ENCODE results near the gene TBC1D8.
A peak's percentile ranks its signal among the peaks of the same experiment; 100 is the strongest.

The TBC1D8 gene

DNA sequence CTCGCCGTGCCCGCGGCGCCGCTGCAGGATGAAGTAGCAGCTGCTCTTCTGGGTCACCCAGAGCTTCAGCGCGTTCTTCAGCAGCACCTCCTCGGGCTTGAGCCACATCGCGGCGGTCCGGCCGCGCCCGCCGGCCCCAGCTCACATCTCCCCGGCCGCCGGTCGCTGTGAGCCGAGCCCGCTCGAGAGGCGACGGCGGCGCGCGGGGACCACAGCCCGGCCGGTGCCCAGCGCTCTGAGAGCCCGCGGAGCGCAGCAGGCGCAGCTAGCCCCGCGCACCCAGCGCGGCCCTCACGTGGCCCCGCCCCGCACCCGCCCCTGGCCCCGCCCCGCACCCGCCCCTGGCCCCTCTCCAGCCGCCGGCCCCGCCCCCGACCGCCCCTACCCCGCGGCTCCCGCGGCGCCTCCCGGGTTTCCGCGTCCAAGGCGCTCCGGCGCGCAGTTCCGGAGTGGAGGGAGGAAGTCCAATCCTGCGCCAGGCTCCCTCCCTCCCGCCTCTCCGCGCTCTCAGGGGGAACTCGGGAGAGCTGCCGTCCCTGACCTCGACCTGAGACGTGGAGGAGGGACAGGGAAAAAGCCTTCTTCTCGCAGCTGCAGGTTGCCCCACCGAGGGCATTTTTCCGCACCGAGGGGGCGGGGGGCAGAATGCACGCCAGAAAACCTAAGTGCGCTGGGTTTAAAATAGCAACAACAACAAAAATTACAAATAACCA, at the start of gene TBC1D8:
TBC1D8 (minus strand) TSS at position 237 of the 713 bp plus-strand sequence; CDS start at position 108, 129 bp downstream.
- peak; percentile 93 for DNase-seq (ENCODE audit: low spot score)
- no peak for TF ChIP-seq CTCF (IDR thresholded peaks at IDR 0.05; ENCODE audit: extremely low read depth, insufficient read depth, missing control alignments)
- in situ Hi-C loops (cut with MboI; ENCODE audit: low pct_unique_long_range_greater_than_20kb, low sequenced_read_pairs, unreplicated experiment): loop anchor here (25.0 kb wide), 1 partner anchor 114 kb away; no protein-coding TSS in a partner anchor

DNA sequence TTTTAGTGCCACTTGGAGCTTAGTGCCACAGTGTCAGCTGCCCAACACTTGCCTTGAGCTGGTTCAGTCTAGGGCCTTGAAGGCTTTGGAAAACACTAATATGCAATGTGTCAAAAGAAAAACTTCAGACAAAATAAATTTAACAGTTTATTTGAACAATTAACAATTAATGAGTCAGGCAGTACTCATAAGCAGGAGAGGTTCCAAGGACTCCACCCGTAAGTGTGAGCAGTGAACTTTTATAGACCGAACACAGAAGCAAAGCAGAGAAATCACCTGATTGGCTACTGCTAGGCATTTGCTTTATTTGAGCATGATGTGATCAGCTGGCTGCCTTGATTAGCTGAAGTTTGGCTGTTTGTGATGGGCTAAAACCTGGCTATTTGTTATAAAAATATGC, 49.5 kb upstream of the TBC1D8 start:
- in situ Hi-C loops (cut with MboI; ENCODE audit: low pct_unique_long_range_greater_than_20kb, low sequenced_read_pairs, unreplicated experiment): no loop called here
- DNase-seq (ENCODE audit: low spot score): no peak
- TF ChIP-seq CTCF (IDR thresholded peaks at IDR 0.05; ENCODE audit: extremely low read depth, insufficient read depth, missing control alignments): no peak

GRCh38 chr2:101199251-101199791, 48.1 kb upstream of the TBC1D8 start:
- in situ Hi-C loops (cut with MboI; ENCODE audit: low pct_unique_long_range_greater_than_20kb, low sequenced_read_pairs, unreplicated experiment): no loop called here
- TF ChIP-seq CTCF (IDR thresholded peaks at IDR 0.05; ENCODE audit: extremely low read depth, insufficient read depth, missing control alignments): no peak
- no peak for DNase-seq (ENCODE audit: low spot score)

- TF ChIP-seq CTCF (IDR thresholded peaks at IDR 0.05; ENCODE audit: extremely low read depth, insufficient read depth, missing control alignments): no peak
- DNase-seq (ENCODE audit: low spot score): no peak
- in situ Hi-C loops (cut with MboI; ENCODE audit: low pct_unique_long_range_greater_than_20kb, low sequenced_read_pairs, unreplicated experiment): no loop called here
These were observed 46.6 kb upstream of the TBC1D8 start for GRCh38 chr2:101197814-101198213.

DNA sequence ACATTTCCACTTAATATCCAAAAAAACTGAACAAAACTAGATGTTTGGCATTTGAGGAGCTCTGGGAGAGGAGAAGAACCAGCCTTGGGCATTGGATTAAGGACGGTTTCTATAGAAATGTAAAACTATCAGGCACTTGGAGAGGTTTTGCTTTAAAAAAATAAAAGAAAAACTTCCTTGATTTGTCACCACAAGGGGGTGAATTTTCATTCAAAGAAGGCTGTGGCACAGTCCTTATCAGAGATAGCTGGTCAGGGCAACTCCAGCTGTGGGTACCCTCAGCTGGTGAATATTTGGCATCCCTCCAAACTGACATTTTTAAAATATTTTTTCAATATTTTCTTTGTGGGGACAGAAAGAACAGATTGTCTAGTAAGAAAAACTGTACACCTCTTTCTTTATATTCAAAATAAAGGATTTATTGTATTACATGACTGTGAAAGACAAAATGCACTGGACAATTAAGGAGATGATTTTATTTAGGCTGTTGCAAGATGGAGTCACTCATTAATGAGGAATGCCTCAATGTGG, 46.1 kb upstream of the TBC1D8 start:
- DNase-seq (ENCODE audit: low spot score): no peak
- in situ Hi-C loops (cut with MboI; ENCODE audit: low pct_unique_long_range_greater_than_20kb, low sequenced_read_pairs, unreplicated experiment): no loop called here
- no peak for TF ChIP-seq CTCF (IDR thresholded peaks at IDR 0.05; ENCODE audit: extremely low read depth, insufficient read depth, missing control alignments)

DNA sequence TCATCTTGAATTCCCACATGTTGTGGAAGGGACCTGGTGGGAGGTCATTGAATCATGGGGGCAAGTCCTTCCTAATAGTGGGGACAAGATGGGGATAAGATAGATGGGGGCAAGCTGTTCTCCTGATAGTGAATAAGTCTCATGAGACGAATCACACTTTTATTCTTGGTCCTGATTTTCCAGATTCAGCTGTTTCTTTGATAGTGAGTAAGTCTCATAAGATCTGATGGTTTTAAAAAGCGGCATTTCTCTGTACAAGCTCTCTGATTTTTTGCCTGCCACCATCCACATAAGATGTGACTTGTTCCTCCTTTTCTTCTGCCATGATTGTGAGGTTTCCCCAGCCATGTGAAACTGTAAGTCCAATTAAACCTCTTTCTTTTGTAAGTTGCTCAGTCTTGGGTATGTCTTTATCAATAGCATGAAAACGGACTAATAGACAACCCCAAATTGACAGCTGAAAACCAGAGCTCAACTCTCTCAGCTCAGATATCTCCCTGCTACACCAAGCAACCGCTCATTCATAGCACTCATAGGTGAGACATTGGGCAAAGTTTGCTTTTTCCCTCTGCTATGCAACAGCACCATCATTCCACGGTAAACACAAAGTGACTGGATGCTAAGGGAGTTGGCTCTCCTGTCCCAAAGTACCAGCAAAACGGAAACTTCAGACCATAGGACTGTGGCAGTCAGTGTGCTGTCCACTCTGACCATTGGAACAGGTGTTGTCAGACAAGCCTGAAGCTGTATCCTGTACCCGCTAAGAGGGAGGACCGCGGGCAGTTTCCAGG, 44.9 kb upstream of the TBC1D8 start:
- TF ChIP-seq CTCF (IDR thresholded peaks at IDR 0.05; ENCODE audit: extremely low read depth, insufficient read depth, missing control alignments): no peak
- no peak for DNase-seq (ENCODE audit: low spot score)
- in situ Hi-C loops (cut with MboI; ENCODE audit: low pct_unique_long_range_greater_than_20kb, low sequenced_read_pairs, unreplicated experiment): no loop called here
